CD4-positive, CD25-positive, alpha-beta regulatory T cell (primary cell): ENCODE measurements around the gene TNFAIP3. TPM values are rescaled to one million over a fixed set of nuclear protein-coding genes. Genes with fewer than 3 reads are reported as not detected.
"Not testable (repeated sequence)": the region's sequence is repeated elsewhere in the genome, so short reads cannot be mapped to it uniquely, and the experiment has no call there.

ENCODE experiments used
- ATAC-seq, 2 donors: fragments of 150-1000 bp; cut with Tn5 transposase; one replicate each; pipeline ENCODE4 v1.10.0; 2021; ENCODE audit warnings: low read depth in 2 of 2, moderate number of reproducible peaks in 2 of 2, moderate library complexity in 1 of 2
- DNase-seq, 3 donors: peaks; one replicate each; pipeline versions ENCODE4 v3.0.0 to v3.0.0-alpha.2; 2012 to 2022; ENCODE audit warnings: mixed read lengths in 1 of 3
- H3K27ac ChIP-seq: one replicate; pipeline ENCODE4 v1.7.0; 2013; ENCODE audit warnings: mild to moderate bottlenecking, low read length; ENCODE audit not compliant: insufficient read depth, poor library complexity, severe bottlenecking
- H3K27me3 ChIP-seq: one replicate; pipeline ENCODE4 v1.7.0; 2013; ENCODE audit warnings: low read length; ENCODE audit not compliant: control insufficient read depth, insufficient read depth
- H3K36me3 ChIP-seq: one replicate; pipeline ENCODE4 v1.7.0; 2013; ENCODE audit warnings: mild to moderate bottlenecking, low read length, moderate library complexity; ENCODE audit not compliant: control insufficient read depth, insufficient read depth
- H3K4me1 ChIP-seq: 2 replicates; pipeline ENCODE4 v1.7.0; 2013; ENCODE audit warnings: mild to moderate bottlenecking, low read length; ENCODE audit not compliant: insufficient read depth, control insufficient read depth, poor library complexity, severe bottlenecking
- H3K4me3 ChIP-seq: one replicate; pipeline ENCODE4 v1.7.0; 2013; ENCODE audit warnings: low read depth, mild to moderate bottlenecking, low read length, moderate library complexity
- H3K9me3 ChIP-seq, 2 experiments: 1 replicate in 1 of 2; 2 replicates in 1 of 2; pipeline ENCODE4 v1.7.0; 2013; ENCODE audit warnings: low read length in 2 of 2, mild to moderate bottlenecking in 1 of 2, moderate library complexity in 1 of 2; ENCODE audit not compliant: control insufficient read depth in 2 of 2
- H3K27ac Mint-ChIP-seq, 3 donors: one replicate each; pipeline ENCODE4 v1.8.0; 2020 to 2022; ENCODE audit warnings: mild to moderate bottlenecking in 3 of 3, mixed read lengths in 3 of 3, moderate library complexity in 2 of 3
- H3K27me3 Mint-ChIP-seq: one replicate; pipeline ENCODE4 v1.8.0; 2022; ENCODE audit warnings: mild to moderate bottlenecking, mixed read lengths
- H3K36me3 Mint-ChIP-seq: one replicate; pipeline ENCODE4 v1.8.0; 2020; ENCODE audit warnings: mixed read lengths
- H3K4me1 Mint-ChIP-seq, 4 donors: one replicate each; pipeline ENCODE4 v1.8.0; 2020 to 2022; ENCODE audit warnings: mixed read lengths in 4 of 4, mild to moderate bottlenecking in 1 of 4
- H3K4me3 Mint-ChIP-seq, 4 donors: one replicate each; pipeline ENCODE4 v1.8.0; 2020 to 2022; ENCODE audit warnings: mild to moderate bottlenecking in 4 of 4, mixed read lengths in 4 of 4, moderate library complexity in 3 of 4
- H3K9me3 Mint-ChIP-seq, 7 donors: one replicate each; pipeline ENCODE4 v1.8.0; 2020 to 2022; ENCODE audit warnings: mixed read lengths in 7 of 7, mild to moderate bottlenecking in 3 of 7, moderate library complexity in 2 of 7
- polyA plus RNA-seq, 4 donors: library from polyadenylated mRNA; unstranded; fragments of 300-500 nt; fragmentation: Illumina TruSeq; gene quantifications; one replicate each; pipeline ENCODE4 v1.2.3, GENCODE V29; 2021
- total RNA-seq: library from RNA; stranded (reverse); gene quantifications from one replicate; pipeline ENCODE4 v1.2.3, GENCODE V29; 2022

TNFAIP3 gene
- total and polyA plus RNA-seq, 5 donors from 2014 or later = 70.5 to 3,783 (median 100) TPM

DNA sequence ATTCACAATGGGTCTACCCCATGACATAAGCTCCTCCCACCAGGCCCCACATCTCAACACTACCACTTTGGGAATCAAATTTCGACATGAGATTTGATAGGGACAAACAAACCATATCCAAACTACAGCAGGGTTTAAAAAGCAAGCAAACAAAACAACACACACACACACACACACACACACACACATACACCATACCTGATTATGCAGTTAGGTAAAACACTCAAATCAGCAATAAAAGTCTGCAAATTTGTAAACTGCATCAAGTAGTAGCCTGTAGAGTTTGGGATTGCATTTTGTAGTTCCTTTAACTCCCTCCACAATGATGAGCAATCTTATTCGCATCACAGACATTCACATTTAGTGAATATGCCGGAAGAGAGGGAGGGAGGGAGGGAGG, 32.6 kb upstream of the TNFAIP3 start:
- Histone ChIP-seq H3K9me3 (no peaks in the 10 kb centered on the region), H3K36me3 (no peaks in the 10 kb centered on the region), H3K4me1 (peaks cover 21% of the 10 kb centered on the region), H3K27me3 (no peaks in the 10 kb centered on the region), H3K27ac (no peak overlapping the region), H3K4me3 (no peak overlapping the region)
- ATAC-seq (no peak), DNase-seq (no peak)
- Mint-ChIP-seq H3K36me3 (peaks cover 10% of the 10 kb centered on the region), H3K4me3 (no peak overlapping the region), H3K9me3 (peaks cover 0 to 18% (median 8%) of the 10 kb centered on the region in 7 donors), H3K4me1 (peaks cover 16 to 31% (median 22%) of the 10 kb centered on the region in 4 donors), H3K27me3 (no peaks in the 10 kb centered on the region), H3K27ac (peak overlapping the region in 2 of 3 donors; percentile 5 to 82)

DNA sequence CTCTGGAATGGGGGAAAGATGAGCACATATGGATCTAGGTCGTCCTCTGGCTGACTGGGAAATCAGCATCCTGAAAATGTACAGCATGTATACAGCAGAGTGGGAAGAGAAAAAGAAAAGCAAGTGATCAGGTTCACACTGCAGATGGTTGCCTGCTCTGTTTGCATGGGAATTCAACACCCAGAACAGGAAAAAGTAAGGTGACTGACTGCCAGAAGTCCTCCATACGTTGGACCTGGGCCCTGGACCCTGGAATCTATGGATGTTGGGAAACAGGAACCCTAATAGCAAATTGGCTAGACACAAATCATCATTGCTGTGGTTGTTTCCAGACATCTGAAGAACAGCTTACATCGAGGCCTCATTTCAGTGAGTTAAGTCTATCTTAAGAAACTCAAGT, 30.3 kb upstream of the TNFAIP3 start:
- H3K4me1 Mint-ChIP-seq = peaks cover 1 to 10% (median 7%) of the 10 kb centered on the region in 4 donors
- no peak overlapping the region for H3K4me3 Mint-ChIP-seq
- no peaks in the 10 kb centered on the region for H3K27me3 ChIP-seq
- H3K9me3 ChIP-seq = peaks cover 8 to 11% of the 10 kb centered on the region in 2 experiments
- H3K27me3 Mint-ChIP-seq = no peaks in the 10 kb centered on the region
- no peaks in the 10 kb centered on the region for H3K36me3 ChIP-seq
- DNase-seq (no peak), ATAC-seq (no peak)
- peaks cover 1% of the 10 kb centered on the region for H3K4me1 ChIP-seq
- H3K27ac ChIP-seq = no peak overlapping the region
- H3K4me3 ChIP-seq = no peak overlapping the region
- H3K9me3 Mint-ChIP-seq = peaks cover 0 to 37% (median 21%) of the 10 kb centered on the region in 7 donors
- H3K27ac Mint-ChIP-seq = no peak overlapping the region
- peaks cover 16% of the 10 kb centered on the region for H3K36me3 Mint-ChIP-seq

DNA sequence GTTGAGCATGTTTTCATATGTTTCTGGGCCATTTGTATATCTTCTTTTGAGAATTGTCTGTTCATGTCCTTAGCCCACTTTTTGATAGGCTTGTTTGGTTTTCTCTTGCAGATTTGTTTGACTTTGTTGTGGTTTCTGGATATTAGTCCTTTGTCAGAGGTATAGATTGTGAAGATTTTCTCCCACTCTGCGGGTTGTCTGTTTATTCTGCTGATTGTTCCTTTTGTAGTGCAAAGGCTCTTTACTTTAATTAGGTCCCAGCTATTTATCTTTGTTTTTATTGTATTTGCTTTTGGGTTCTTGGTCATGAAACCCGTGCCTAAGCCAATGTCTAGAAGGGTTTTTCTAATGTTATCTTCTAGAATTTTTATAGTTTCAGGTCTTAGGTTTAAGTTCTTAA, 29.0 kb upstream of the TNFAIP3 start:
- H3K27me3 Mint-ChIP-seq, H3K4me3 ChIP-seq, H3K36me3 ChIP-seq, H3K4me1 Mint-ChIP-seq, H3K4me1 ChIP-seq, H3K27ac Mint-ChIP-seq, H3K27ac ChIP-seq, H3K27me3 ChIP-seq, DNase-seq, ATAC-seq, H3K4me3 Mint-ChIP-seq: not testable (repeated sequence)
- peaks cover 8 to 11% of the 10 kb centered on the region in 2 experiments for H3K9me3 ChIP-seq
- H3K9me3 Mint-ChIP-seq = peaks cover 2 to 37% (median 21%) of the 10 kb centered on the region in 7 donors
- peaks cover 17% of the 10 kb centered on the region for H3K36me3 Mint-ChIP-seq

DNA sequence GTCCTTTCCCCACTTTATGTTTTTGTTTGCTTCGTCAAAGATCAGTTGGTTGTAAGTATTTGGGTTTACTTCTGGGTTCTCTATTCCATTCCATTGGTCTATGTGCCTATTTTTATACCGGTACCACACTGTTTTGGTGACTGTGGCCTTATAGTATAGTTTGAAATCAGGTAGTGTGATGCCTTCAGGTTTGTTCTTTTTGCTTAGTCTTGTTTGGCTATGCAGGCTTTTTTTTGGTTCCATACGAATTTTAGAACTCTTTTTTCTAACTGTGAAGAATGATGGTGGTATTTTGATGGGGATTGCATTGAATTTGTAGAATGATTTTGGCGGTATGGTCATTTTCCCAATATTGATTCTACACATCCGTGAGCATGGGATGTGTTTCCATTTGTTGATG, 28.5 kb upstream of the TNFAIP3 start:
- H3K27me3 ChIP-seq, H3K27ac ChIP-seq, H3K4me1 ChIP-seq, H3K4me1 Mint-ChIP-seq, H3K27ac Mint-ChIP-seq, H3K36me3 ChIP-seq, H3K27me3 Mint-ChIP-seq, H3K4me3 Mint-ChIP-seq, H3K4me3 ChIP-seq, ATAC-seq, DNase-seq: not testable (repeated sequence)
- H3K9me3 ChIP-seq = peaks cover 8 to 11% of the 10 kb centered on the region in 2 experiments
- Mint-ChIP-seq H3K36me3 (peaks cover 22% of the 10 kb centered on the region), H3K9me3 (peaks cover 4 to 37% (median 21%) of the 10 kb centered on the region in 7 donors)

DNA sequence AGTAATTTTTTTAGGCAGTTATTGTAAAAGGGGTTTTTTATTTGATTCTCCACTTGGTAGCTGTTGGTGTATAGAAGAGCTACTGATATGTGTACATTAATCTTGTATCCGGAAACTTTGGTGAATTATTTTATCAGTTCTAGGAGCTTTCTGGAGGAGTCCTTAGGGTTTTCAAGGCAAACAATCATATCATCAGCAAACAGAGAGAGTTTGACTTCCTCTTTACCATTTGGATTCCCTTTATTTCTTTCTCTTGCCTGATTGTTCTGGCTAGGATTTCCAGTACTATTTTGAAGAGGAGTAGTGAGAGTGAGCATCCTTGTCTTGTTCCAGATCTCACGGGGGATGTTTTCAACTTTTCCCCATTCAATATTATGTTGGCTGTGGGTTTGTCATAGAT, 28.0 kb upstream of the TNFAIP3 start:
- Mint-ChIP-seq H3K27ac (no peak overlapping the region), H3K36me3 (peaks cover 22% of the 10 kb centered on the region), H3K4me1 (peaks cover 0 to 9% (median 0%) of the 10 kb centered on the region in 4 donors), H3K4me3 (no peak overlapping the region), H3K9me3 (peaks cover 4 to 37% (median 18%) of the 10 kb centered on the region in 7 donors), H3K27me3 (no peaks in the 10 kb centered on the region)
- no peak for ATAC-seq
- Histone ChIP-seq H3K4me1 (no peaks in the 10 kb centered on the region), H3K27ac (no peak overlapping the region), H3K9me3 (peaks cover 8 to 11% of the 10 kb centered on the region in 2 experiments), H3K27me3 (no peaks in the 10 kb centered on the region), H3K36me3 (no peaks in the 10 kb centered on the region), H3K4me3 (no peak overlapping the region)
- no peak for DNase-seq

DNA sequence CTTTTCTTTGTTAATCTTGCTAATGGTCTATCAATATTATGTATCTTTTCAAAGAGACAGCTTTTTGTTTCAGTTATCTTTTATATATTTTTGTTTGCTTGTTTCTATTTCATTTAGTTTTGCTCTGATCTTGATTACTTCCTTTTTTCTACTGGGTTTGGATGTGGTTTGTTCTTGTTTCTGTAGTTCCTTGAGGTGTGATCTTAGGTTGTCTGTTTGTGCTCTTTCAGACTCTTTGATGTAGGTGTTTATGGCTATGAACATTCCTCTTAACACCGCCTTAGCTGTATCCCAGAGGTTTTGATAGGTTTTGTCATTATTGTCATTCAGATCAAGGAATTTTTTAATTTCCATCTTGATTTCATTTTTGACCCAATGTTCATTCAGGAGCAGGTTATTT, 26.8 kb upstream of the TNFAIP3 start:
- Histone ChIP-seq H3K4me3 (no peak overlapping the region), H3K27ac (no peak overlapping the region), H3K9me3 (peaks cover 8 to 11% of the 10 kb centered on the region in 2 experiments), H3K36me3 (no peaks in the 10 kb centered on the region), H3K4me1 (no peaks in the 10 kb centered on the region), H3K27me3 (no peaks in the 10 kb centered on the region)
- ATAC-seq = no peak
- Mint-ChIP-seq H3K27me3 (no peaks in the 10 kb centered on the region), H3K4me1 (peaks cover 0 to 9% (median 0%) of the 10 kb centered on the region in 4 donors), H3K4me3 (no peak overlapping the region), H3K36me3 (peaks cover 22% of the 10 kb centered on the region), H3K27ac (no peak overlapping the region), H3K9me3 (peaks cover 4 to 37% (median 18%) of the 10 kb centered on the region in 7 donors)
- no peak for DNase-seq

DNA sequence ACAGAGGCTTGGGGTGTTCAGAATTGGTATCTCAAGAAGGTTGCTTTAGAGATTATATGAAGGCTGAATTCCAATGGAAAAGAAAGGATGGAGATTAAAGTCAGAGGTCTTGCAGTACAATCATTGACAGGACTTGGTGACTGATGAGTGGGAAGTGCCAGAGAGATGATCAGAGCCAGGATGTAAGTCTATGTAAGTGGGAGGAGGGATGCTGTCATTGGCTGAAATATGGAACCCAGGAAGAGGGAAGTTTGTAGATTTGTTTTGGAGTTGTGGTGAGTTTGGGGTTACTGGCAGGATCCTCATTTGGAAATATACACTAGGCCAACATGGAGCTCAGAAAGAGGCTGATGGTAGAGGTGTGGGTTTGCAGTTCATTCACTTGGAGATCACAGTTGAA, 23.8 kb upstream of the TNFAIP3 start:
- Mint-ChIP-seq H3K4me3 (no peak overlapping the region), H3K9me3 (peaks cover 4 to 32% (median 15%) of the 10 kb centered on the region in 7 donors), H3K4me1 (peaks cover 0 to 6% (median 0%) of the 10 kb centered on the region in 4 donors), H3K36me3 (peaks cover 18% of the 10 kb centered on the region), H3K27ac (peak overlapping the region in 2 of 3 donors; percentile 29 to 73), H3K27me3 (no peaks in the 10 kb centered on the region)
- Histone ChIP-seq H3K36me3 (no peaks in the 10 kb centered on the region), H3K4me3 (no peak overlapping the region), H3K9me3 (peaks cover 8 to 11% of the 10 kb centered on the region in 2 experiments), H3K4me1 (no peaks in the 10 kb centered on the region), H3K27ac (no peak overlapping the region), H3K27me3 (no peaks in the 10 kb centered on the region)
- ATAC-seq = no peak
- DNase-seq = no peak

DNA sequence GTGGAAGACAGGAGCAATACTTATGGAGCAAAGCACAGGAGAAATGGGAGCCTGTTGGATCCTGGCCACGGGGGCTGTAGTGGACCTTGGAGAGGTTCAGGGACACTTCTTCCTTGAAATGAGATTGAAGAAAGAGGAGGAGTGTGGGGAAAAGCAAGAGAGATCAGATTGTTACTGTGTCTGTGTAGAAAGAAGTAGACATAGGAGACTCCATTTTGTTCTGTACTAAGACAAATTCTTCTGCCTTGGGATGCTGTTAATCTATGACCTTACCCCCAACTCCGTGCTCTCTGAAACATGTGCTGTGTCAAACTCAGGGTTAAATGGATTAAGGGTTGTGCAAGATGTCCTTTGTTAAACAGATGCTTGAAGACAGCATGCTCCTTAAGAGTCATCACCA, 22.7 kb upstream of the TNFAIP3 start:
- Mint-ChIP-seq H3K27ac (peak overlapping the region in 1 of 3 donors; percentile 21), H3K9me3 (peaks cover 3 to 21% (median 9%) of the 10 kb centered on the region in 7 donors), H3K36me3 (peaks cover 12% of the 10 kb centered on the region)
- not testable (repeated sequence) for ATAC-seq, H3K4me3 ChIP-seq, H3K4me1 Mint-ChIP-seq, H3K36me3 ChIP-seq, H3K4me1 ChIP-seq, H3K27me3 Mint-ChIP-seq, DNase-seq, H3K27ac ChIP-seq, H3K4me3 Mint-ChIP-seq, H3K27me3 ChIP-seq
- H3K9me3 ChIP-seq = peaks cover 8 to 11% of the 10 kb centered on the region in 2 experiments
